ENCODE results near the gene MAP3K12.

Gene MAP3K12

DNA sequence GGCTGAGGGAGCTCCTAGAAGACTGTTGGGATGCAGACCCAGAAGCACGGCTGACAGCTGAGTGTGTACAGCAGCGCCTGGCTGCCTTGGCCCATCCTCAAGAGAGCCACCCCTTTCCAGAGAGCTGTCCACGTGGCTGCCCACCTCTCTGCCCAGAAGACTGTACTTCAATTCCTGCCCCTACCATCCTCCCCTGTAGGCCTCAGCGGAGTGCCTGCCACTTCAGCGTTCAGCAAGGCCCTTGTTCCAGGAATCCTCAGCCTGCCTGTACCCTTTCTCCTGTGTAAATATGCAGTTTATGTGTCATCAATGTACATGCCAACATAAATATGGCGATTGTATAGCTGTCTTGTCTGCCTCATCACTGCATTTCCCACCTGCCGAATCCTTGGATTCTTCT lies 68.1 kb downstream of the MAP3K12 start:
- no peak for DNase-seq (ENCODE audit: low spot score)

DNA sequence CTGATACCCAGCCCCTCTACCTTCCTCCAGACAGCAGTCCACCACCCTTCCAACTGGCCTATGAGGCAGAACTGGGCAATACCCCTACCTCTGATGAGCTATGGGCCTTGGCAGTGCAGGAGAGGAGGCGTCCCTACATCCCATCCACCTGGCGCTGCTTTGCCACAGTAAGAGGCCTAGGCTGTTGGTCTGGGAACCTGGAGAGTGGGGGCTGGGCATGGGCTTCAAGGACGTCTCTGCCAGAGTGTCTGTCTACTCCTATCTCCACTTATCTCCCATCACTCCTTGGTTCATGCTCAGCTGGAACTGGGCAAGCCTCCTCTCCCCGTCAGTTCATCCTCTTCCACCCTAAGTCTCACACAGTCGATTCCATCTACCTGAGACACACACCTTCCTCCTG lies 69.1 kb downstream of the MAP3K12 start:
- DNase-seq (ENCODE audit: low spot score), result no peak
